ENCODE results near the gene CBX5. TPM values are rescaled to one million over a fixed set of nuclear protein-coding genes. Genes with fewer than 3 reads are reported as not detected.
"Not testable (repeated sequence)": the region's sequence is repeated elsewhere in the genome, so short reads cannot be mapped to it uniquely, and the experiment has no call there.

CBX5 gene
- total and polyA plus RNA-seq, 5 donors = 23.0 to 68.2 (median 56.8) TPM

- not testable (repeated sequence) for DNase-seq; H3K4me1 ChIP-seq (ENCODE audit: control insufficient read depth, insufficient read depth, low read length); ATAC-seq; H3K9me3 ChIP-seq (ENCODE audit: control insufficient read depth, low read length); H3K27me3 ChIP-seq (ENCODE audit: control insufficient read depth, insufficient read depth)
- under 1% methylated on average over 10 of the region's 10 CpGs for WGBS
- intact Hi-C loops (cut with DNase I) = loop anchor here in 1 of 4 donors (10.0 kb wide), 1 partner anchor 84 kb away; the partner anchor contains the start of gene GPR84
- H3K27ac ChIP-seq (ENCODE audit: low read length) = peak overlapping the region; percentile 89
- peak overlapping the region; percentile 91 for H3K4me3 ChIP-seq (ENCODE audit: low read length)
These were observed 1.3 kb upstream of the CBX5 start for GRCh38 chr12:54281261-54281638.

GRCh38 chr12:54280468-54281260 is 742 bp upstream of the CBX5 start, which contains the start of gene HNRNPA1:
TSS of gene HNRNPA1 (plus strand) at chr12:54280726. CDS start at chr12:54280808, 82 bp downstream.
- peak; percentile 95 for DNase-seq
- peak; percentile 96 for ATAC-seq
- Histone ChIP-seq H3K9me3 (ENCODE audit: control insufficient read depth, low read length) (no peaks in the 10 kb centered on the region), H3K4me3 (ENCODE audit: low read length) (peak within 1 kb of the TSS; percentile 92), H3K4me1 (ENCODE audit: control insufficient read depth, insufficient read depth, low read length) (peaks cover 6% of the 10 kb centered on the region), H3K27me3 (ENCODE audit: control insufficient read depth, insufficient read depth) (no peaks in the 10 kb centered on the region), H3K27ac (ENCODE audit: low read length) (peak within 1 kb of the TSS; percentile 98)
- under 1% methylated on average over 48 of the region's 48 CpGs for WGBS
- intact Hi-C loops (cut with DNase I) = loop anchor here in 1 of 4 donors (10.0 kb wide), 1 partner anchor 84 kb away; the partner anchor contains the start of gene GPR84

- ATAC-seq (no peak), DNase-seq (no peak)
- Histone ChIP-seq H3K27ac (ENCODE audit: low read length) (peak overlapping the region; percentile 98), H3K4me3 (ENCODE audit: low read length) (peak overlapping the region; percentile 92), H3K4me1 (ENCODE audit: control insufficient read depth, insufficient read depth, low read length) (peaks cover 6% of the 10 kb centered on the region), H3K9me3 (ENCODE audit: control insufficient read depth, low read length) (no peaks in the 10 kb centered on the region), H3K27me3 (ENCODE audit: control insufficient read depth, insufficient read depth) (no peaks in the 10 kb centered on the region)
- WGBS = under 1% methylated on average over 19 of the region's 19 CpGs
- intact Hi-C loops (cut with DNase I) = no loop called here
These were observed 693 bp downstream of the CBX5 start for GRCh38 chr12:54279227-54279631.

- H3K27ac ChIP-seq (ENCODE audit: low read length) = peak overlapping the region; percentile 67
- intact Hi-C loops (cut with DNase I) = no loop called here
- H3K9me3 ChIP-seq (ENCODE audit: control insufficient read depth, low read length) = no peaks in the 10 kb centered on the region
- DNase-seq (no peak), ATAC-seq (no peak)
- 29% methylated on average over 5 of the region's 5 CpGs for WGBS
- H3K4me3 ChIP-seq (ENCODE audit: low read length) = peak overlapping the region; percentile 16
- peaks cover 6% of the 10 kb centered on the region for H3K4me1 ChIP-seq (ENCODE audit: control insufficient read depth, insufficient read depth, low read length)
- H3K27me3 ChIP-seq (ENCODE audit: control insufficient read depth, insufficient read depth) = no peaks in the 10 kb centered on the region
These were observed 2.1 kb downstream of the CBX5 start for GRCh38 chr12:54277823-54278276.

GRCh38 chr12:54276368-54276767 is 3.6 kb downstream of the CBX5 start:
- no peak for ATAC-seq
- 87% methylated on average over 3 of the region's 3 CpGs for WGBS
- Histone ChIP-seq H3K4me1 (ENCODE audit: control insufficient read depth, insufficient read depth, low read length) (peaks cover 2% of the 10 kb centered on the region), H3K9me3 (ENCODE audit: control insufficient read depth, low read length) (no peaks in the 10 kb centered on the region), H3K27me3 (ENCODE audit: control insufficient read depth, insufficient read depth) (no peaks in the 10 kb centered on the region), H3K27ac (ENCODE audit: low read length) (no peak overlapping the region), H3K4me3 (ENCODE audit: low read length) (no peak overlapping the region)
- DNase-seq = no peak
- intact Hi-C loops (cut with DNase I) = no loop called here

- no peaks in the 10 kb centered on the region for H3K9me3 ChIP-seq (ENCODE audit: control insufficient read depth, low read length)
- no peak overlapping the region for H3K27ac ChIP-seq (ENCODE audit: low read length)
- peaks cover 2% of the 10 kb centered on the region for H3K4me1 ChIP-seq (ENCODE audit: control insufficient read depth, insufficient read depth, low read length)
- ATAC-seq = no peak
- DNase-seq = no peak
- intact Hi-C loops (cut with DNase I) = no loop called here
- H3K4me3 ChIP-seq (ENCODE audit: low read length) = no peak overlapping the region
- H3K27me3 ChIP-seq (ENCODE audit: control insufficient read depth, insufficient read depth) = no peaks in the 10 kb centered on the region
- WGBS = 76% methylated on average over 2 of the region's 2 CpGs
These were observed 5.9 kb downstream of the CBX5 start for GRCh38 chr12:54273981-54274380.

GRCh38 chr12:54272214-54272613 is 7.7 kb downstream of the CBX5 start:
- intact Hi-C loops (cut with DNase I) = no loop called here
- H3K4me1 ChIP-seq (ENCODE audit: control insufficient read depth, insufficient read depth, low read length) = no peaks in the 10 kb centered on the region
- no peaks in the 10 kb centered on the region for H3K9me3 ChIP-seq (ENCODE audit: control insufficient read depth, low read length)
- ATAC-seq = no peak
- H3K27ac ChIP-seq (ENCODE audit: low read length) = no peak overlapping the region
- DNase-seq = no peak
- H3K4me3 ChIP-seq (ENCODE audit: low read length) = no peak overlapping the region
- 60% methylated on average over 1 of the region's 1 CpG for WGBS
- H3K27me3 ChIP-seq (ENCODE audit: control insufficient read depth, insufficient read depth) = no peaks in the 10 kb centered on the region

GRCh38 chr12:54270345-54270744 is 9.6 kb downstream of the CBX5 start:
- intact Hi-C loops (cut with DNase I) = no loop called here
- no peak for DNase-seq
- Histone ChIP-seq H3K9me3 (ENCODE audit: control insufficient read depth, low read length) (no peaks in the 10 kb centered on the region), H3K27ac (ENCODE audit: low read length) (no peak overlapping the region), H3K4me1 (ENCODE audit: control insufficient read depth, insufficient read depth, low read length) (no peaks in the 10 kb centered on the region), H3K4me3 (ENCODE audit: low read length) (no peak overlapping the region), H3K27me3 (ENCODE audit: control insufficient read depth, insufficient read depth) (no peaks in the 10 kb centered on the region)
- ATAC-seq = no peak
- 97% methylated on average over 2 of the region's 2 CpGs for WGBS

- no peak for ATAC-seq
- H3K27ac ChIP-seq (ENCODE audit: low read length) = no peak overlapping the region
- no peaks in the 10 kb centered on the region for H3K9me3 ChIP-seq (ENCODE audit: control insufficient read depth, low read length)
- WGBS = 97% methylated on average over 2 of the region's 2 CpGs
- no peak for DNase-seq
- no peak overlapping the region for H3K4me3 ChIP-seq (ENCODE audit: low read length)
- no peaks in the 10 kb centered on the region for H3K27me3 ChIP-seq (ENCODE audit: control insufficient read depth, insufficient read depth)
- H3K4me1 ChIP-seq (ENCODE audit: control insufficient read depth, insufficient read depth, low read length) = no peaks in the 10 kb centered on the region
- intact Hi-C loops (cut with DNase I) = no loop called here
These were observed 13.1 kb downstream of the CBX5 start for GRCh38 chr12:54266852-54267251.

- 93% methylated on average over 4 of the region's 4 CpGs for WGBS
- DNase-seq (no peak), ATAC-seq (no peak)
- Histone ChIP-seq H3K9me3 (ENCODE audit: control insufficient read depth, low read length) (no peaks in the 10 kb centered on the region), H3K4me3 (ENCODE audit: low read length) (no peak overlapping the region), H3K27me3 (ENCODE audit: control insufficient read depth, insufficient read depth) (no peaks in the 10 kb centered on the region), H3K4me1 (ENCODE audit: control insufficient read depth, insufficient read depth, low read length) (no peaks in the 10 kb centered on the region), H3K27ac (ENCODE audit: low read length) (no peak overlapping the region)
- intact Hi-C loops (cut with DNase I) = no loop called here
These were observed 14.5 kb downstream of the CBX5 start for GRCh38 chr12:54265364-54265812.

- intact Hi-C loops (cut with DNase I) = no loop called here
- Histone ChIP-seq H3K27ac (ENCODE audit: low read length) (no peak overlapping the region), H3K27me3 (ENCODE audit: control insufficient read depth, insufficient read depth) (no peaks in the 10 kb centered on the region), H3K4me3 (ENCODE audit: low read length) (no peak overlapping the region), H3K9me3 (ENCODE audit: control insufficient read depth, low read length) (no peaks in the 10 kb centered on the region), H3K4me1 (ENCODE audit: control insufficient read depth, insufficient read depth, low read length) (no peaks in the 10 kb centered on the region)
- ATAC-seq (no peak), DNase-seq (no peak)
- 29% methylated on average over 4 of the region's 4 CpGs for WGBS
These were observed 17.5 kb downstream of the CBX5 start for GRCh38 chr12:54262403-54262925.
